HK-2 (cell line): ENCODE measurements around the gene ABCA7.
"Not testable (repeated sequence)": the region's sequence is repeated elsewhere in the genome, so short reads cannot be mapped to it uniquely, and the experiment has no call there.

ENCODE experiments used
- DNase-seq: peaks from one replicate; pipeline ENCODE4 v3.0.0-alpha.2; 2018; ENCODE audit not compliant: unreplicated experiment

The ABCA7 gene

DNA sequence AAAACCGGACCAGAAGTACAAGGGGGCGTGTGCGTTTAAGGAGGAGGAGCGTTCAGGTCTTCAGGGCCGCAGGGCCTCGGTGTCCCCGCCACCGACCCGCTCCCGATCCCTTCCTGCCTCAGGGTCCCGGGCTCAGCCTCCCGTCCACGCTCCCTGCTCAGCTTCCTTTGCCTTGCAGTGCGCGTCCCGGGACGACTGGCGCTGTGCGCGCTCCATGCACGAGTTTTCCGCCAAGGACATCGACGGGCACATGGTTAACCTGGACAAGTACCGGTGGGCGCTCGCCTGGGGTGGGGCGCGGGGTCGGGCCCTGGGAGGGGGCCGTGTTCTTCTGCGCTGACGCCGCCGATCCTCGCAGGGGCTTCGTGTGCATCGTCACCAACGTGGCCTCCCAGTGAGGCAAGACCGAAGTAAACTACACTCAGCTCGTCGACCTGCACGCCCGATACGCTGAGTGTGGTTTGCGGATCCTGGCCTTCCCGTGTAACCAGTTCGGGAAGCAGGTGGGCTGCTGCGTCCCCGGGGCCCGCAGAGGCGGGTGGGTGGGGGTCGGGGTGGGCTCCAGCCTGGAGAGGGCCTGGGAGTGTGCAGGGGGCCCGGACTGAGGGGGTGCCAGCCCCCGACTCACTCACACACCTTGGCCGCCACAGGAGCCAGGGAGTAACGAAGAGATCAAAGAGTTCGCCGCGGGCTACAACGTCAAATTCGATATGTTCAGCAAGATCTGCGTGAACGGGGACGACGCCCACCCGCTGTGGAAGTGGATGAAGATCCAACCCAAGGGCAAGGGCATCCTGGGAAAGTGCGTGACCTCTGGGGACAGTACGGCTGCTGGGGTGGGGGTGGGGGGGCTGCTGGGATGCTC is 65.3 kb downstream of the ABCA7 start:
- DNase-seq = no peak

- DNase-seq = no peak
Measured at GRCh38 chr19:1105873-1106840, 66.2 kb downstream of the ABCA7 start.

DNA sequence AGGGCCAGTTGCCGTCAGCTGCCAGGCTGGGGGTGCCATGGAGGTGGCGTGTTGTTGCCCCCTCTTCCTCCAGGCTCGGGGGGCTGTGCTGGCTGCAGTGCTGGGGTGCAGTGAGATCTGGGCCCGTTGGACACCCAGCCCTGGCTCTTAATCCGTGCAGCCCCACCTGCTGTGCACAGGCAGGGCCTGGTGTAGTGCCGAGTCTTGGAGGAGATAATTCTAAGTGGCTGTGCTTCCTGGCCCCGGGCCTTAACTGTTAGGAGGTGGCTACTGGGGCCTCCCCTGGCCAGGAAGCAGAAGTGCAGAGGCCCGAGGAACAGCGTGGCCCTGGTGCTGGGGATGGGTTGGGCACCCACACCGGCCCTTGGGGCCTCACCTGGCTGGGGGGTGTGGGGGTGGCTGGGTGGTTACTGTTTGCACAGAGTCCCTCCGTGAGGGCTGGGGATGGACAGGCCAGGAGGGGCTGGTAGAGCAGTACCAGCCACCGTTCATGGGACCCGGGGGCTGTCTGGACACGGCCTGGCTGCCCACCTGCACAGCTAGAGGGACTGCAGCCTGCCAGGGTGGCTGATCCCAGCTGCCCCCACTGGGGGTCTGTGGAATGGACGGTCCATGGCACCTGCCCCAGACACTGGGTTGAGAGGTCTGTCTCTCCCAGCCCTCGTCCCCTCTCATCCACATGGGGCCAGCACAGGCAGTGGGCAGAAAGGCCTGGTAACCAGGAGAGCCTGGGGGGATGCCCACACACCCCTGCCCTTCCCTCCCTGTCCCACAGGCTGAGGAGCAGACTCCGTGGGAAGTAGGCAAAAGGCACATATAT is 67.1 kb downstream of the ABCA7 start:
- DNase-seq = peak; percentile 70

- DNase-seq = no peak
Measured at GRCh38 chr19:1107661-1108261, 67.9 kb downstream of the ABCA7 start.

GRCh38 chr19:1108291-1109031 is 68.6 kb downstream of the ABCA7 start:
- no peak for DNase-seq

- DNase-seq = no peak
Measured at GRCh38 chr19:1109032-1109551, 69.2 kb downstream of the ABCA7 start.

GRCh38 chr19:1109697-1110671 is 70.1 kb downstream of the ABCA7 start:
- DNase-seq = no peak

GRCh38 chr19:1110809-1111640 is 71.1 kb downstream of the ABCA7 start:
- no peak for DNase-seq

DNA sequence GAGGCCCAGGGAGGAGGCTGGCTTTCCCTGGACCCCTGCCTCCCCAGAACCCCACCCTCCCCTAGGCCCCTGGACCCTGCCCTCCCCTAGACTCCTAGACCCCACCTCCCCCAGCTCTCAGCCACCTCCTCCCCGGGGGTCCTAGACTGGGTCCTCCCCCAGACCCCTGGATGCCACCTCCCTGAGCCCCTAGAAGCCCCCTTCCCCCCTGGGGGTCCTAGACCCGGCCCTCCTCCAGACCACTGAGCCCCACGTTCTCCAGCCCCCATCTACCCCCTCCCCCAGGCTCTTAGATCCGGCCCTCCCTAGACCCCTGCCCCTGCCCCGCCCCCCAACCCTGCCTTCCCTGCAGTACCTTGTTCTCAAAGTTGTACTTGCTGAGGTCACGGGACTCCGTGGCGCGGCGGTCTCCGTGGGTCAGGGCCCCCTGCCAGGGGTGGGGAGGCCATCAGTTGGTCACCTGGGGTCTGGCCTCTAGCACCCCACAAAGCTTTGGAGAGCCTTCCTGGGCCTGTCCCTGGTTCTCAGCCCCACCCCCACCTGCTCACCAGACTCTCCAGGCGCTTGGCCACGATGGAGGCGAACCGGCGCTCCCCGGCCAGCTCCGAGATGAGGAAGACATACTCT is 71.8 kb downstream of the ABCA7 start:
- no peak for DNase-seq

DNA sequence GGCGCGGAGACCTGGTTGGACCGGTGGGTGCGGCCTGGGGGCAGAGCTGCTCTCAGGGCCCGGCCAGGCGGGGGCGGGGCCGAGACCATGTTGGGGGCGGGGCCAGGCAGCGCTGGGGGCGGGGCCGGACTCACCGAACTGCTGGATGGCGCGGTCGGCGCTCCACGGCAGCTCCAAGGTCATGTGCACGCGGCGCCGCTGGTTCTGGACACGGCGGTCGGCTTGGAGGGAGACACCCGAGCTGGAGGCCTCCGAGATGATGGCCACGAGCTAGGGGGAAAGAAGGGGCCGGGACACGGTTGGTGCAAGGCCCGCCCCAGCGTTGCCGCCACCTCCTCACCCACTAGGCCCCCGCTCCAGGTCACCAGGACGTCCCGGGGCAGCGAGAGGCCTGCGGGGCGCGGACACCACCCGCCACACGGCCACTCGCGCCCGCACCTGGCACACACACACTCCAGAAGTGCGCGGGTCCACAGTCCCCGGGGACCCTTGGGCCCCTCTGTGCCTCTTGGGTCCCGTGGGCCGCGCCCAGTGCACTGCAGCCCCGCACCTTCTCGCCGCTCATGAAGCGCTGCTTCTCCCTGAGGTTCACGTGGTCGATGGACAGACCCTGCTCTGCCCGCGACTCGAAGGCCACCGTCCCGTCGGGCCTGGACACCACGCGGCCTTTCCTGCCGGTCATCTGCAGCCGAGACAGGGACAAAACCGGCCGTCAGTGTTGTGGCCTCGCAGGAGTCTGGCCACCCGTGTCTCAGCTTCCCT is 72.5 kb downstream of the ABCA7 start:
- no peak for DNase-seq

DNA sequence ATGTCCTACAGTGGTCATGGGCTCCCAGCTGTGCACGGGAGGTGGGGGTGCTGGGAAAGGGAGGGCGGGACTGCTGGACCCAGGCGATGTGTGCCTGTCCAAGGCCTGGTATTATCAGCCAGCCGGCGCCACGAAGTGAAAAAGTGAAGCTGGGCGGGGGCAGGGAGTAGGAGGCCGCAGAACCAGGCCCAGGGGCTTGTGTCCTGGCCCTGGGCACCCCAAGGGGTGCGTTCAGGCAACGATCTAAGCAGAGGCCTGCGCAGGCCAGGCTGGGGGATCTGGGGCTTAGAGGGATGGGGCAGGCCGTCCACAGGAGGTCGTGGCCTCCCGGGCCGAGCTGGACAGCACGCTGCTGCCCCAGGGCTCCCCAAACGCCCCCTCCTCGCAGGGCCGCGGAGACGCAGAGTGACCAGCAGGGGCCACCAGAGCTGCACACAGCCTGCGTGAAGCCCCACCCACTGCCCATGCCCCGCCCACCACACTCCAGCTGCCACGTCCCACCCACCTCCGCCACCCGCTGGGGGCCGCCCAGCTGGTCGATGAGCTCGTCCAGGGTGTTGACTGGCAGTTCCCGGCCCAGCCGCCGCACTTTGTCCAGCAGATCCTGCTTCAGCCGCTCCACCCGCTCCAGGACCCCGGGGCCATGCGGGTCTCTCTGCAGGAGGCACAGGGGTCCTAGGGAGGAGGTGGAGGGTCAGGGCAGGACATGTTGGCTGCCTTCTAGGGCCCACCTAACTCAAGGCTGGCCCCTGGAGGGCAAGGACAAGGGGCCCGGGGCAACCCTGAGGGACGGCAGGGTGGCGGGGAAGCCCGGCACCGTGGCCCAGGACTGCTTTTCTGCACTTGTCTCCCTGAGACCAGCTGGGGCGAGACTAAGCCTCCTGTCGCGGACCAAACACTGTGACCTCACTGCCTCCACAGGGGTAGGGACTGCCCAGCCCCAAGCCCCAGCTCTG is 73.4 kb downstream of the ABCA7 start:
- peak; percentile 86 for DNase-seq

DNA sequence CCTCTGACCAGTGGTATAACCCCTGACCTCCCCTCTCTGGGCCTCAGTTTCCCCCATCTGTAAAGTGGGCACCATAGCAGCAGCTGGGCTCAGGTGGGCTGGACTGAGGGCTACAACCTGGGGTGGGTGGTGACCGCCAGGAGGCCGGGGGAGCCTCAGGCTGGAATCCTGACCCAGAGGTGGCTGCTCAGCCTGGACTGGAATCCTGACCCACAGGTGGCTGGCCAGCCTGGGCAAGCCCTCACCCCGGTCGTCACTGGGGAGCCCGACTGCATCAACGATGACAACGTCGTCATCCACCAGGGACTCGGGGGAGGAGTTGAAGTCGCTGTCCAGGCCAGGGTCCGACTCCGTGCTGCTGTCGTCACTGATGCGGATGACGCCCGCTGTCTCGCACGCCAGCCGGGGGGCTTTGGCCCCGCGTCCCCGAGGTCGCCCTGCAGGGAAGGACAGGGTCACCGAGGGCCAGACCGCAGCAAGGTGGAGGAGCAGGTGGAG is 74.1 kb downstream of the ABCA7 start:
- DNase-seq = no peak

- not testable (repeated sequence) for DNase-seq
Measured at GRCh38 chr19:1114728-1115127, 74.8 kb downstream of the ABCA7 start.
